Endothelial cell (in vitro differentiated cells): ENCODE measurements around the gene LIG3. TPM values are rescaled to one million over a fixed set of nuclear protein-coding genes. Genes with fewer than 3 reads are reported as not detected.

Source experiments
- DNase-seq: peaks from one replicate; pipeline ENCODE4 v3.0.0; 2021; ENCODE audit warnings: low spot score
- H3K27ac Mint-ChIP-seq: one replicate; pipeline ENCODE4 v1.8.0; 2021; ENCODE audit warnings: mixed read lengths, inconsistent platforms; ENCODE audit not compliant: unreplicated experiment
- H3K27me3 Mint-ChIP-seq: one replicate; pipeline ENCODE4 v1.8.0; 2021; ENCODE audit warnings: mild to moderate bottlenecking, moderate library complexity, mixed read lengths, inconsistent platforms; ENCODE audit not compliant: unreplicated experiment
- H3K36me3 Mint-ChIP-seq: one replicate; pipeline ENCODE4 v1.8.0; 2021; ENCODE audit warnings: mild to moderate bottlenecking, low read depth, mixed read lengths, inconsistent platforms; ENCODE audit not compliant: unreplicated experiment
- H3K4me1 Mint-ChIP-seq: one replicate; pipeline ENCODE4 v1.8.0; 2021; ENCODE audit warnings: mild to moderate bottlenecking, mixed read lengths, inconsistent platforms; ENCODE audit not compliant: unreplicated experiment
- H3K4me3 Mint-ChIP-seq: one replicate; pipeline ENCODE4 v1.8.0; 2021; ENCODE audit warnings: mild to moderate bottlenecking, mixed read lengths, inconsistent platforms; ENCODE audit not compliant: unreplicated experiment
- H3K9me3 Mint-ChIP-seq: one replicate; pipeline ENCODE4 v1.8.0; 2021; ENCODE audit warnings: mixed read lengths, inconsistent platforms; ENCODE audit not compliant: unreplicated experiment
- CTCF ChIP-seq: fragments of 200-600 bp; sonication (generic); IDR thresholded peaks from one replicate; pipeline ENCODE4 v1.5.0; 2021; ENCODE audit warnings: antibody characterized with exemption; ENCODE audit not compliant: unreplicated experiment
- total RNA-seq: library from RNA; stranded (reverse); fragmentation: NEBNext Ultra II Directional; extraction: Animal tissue kit (Norgen Biotek cat#: 25700); gene quantifications from one replicate; pipeline ENCODE4 v1.2.1, GENCODE V29; 2021; ENCODE audit not compliant: unreplicated experiment

The LIG3 gene
- total RNA-seq, 1 donor from 2014 or later: 42.1 TPM

- no peak for DNase-seq
- no peaks in the 10 kb centered on the region for H3K9me3 Mint-ChIP-seq
- peaks cover under 1% of the 10 kb centered on the region for H3K27me3 Mint-ChIP-seq
- no peak overlapping the region for H3K4me3 Mint-ChIP-seq
- peaks cover 27% of the 10 kb centered on the region for H3K36me3 Mint-ChIP-seq
- H3K4me1 Mint-ChIP-seq: peaks cover 5% of the 10 kb centered on the region
- H3K27ac Mint-ChIP-seq: no peak overlapping the region
- TF ChIP-seq CTCF: no peak
These were observed 26.0 kb downstream of the LIG3 start for GRCh38 chr17:35006345-35006744.

DNA sequence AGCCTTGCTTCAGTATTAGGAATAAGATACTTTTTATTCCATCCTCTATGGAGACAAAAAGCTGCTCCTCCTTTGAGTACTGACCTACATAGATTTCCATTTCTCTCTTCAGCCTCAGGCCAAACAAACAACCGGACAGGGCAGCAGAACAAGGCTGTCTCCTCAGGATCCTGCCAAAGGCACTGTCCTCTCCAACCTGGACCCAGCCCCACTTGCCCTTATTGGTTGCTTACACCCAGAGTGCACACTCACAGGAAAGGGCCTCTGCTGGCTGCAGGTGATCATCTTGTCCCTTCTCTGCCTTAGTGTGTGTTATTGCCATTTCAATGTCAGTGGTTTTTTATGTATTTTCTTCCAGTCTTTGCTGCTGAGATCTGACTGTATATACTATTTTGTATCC lies 26.6 kb downstream of the LIG3 start:
- no peak overlapping the region for H3K4me3 Mint-ChIP-seq
- H3K9me3 Mint-ChIP-seq: no peaks in the 10 kb centered on the region
- peaks cover 5% of the 10 kb centered on the region for H3K4me1 Mint-ChIP-seq
- peaks cover 23% of the 10 kb centered on the region for H3K36me3 Mint-ChIP-seq
- TF ChIP-seq CTCF: no peak
- no peaks in the 10 kb centered on the region for H3K27me3 Mint-ChIP-seq
- H3K27ac Mint-ChIP-seq: no peak overlapping the region
- no peak for DNase-seq

GRCh38 chr17:35010093-35010492 lies 29.8 kb downstream of the LIG3 start:
- Mint-ChIP-seq H3K4me1 (peaks cover 5% of the 10 kb centered on the region), H3K27me3 (no peaks in the 10 kb centered on the region), H3K27ac (no peak overlapping the region), H3K9me3 (no peaks in the 10 kb centered on the region), H3K36me3 (peaks cover 7% of the 10 kb centered on the region), H3K4me3 (no peak overlapping the region)
- TF ChIP-seq CTCF: no peak
- no peak for DNase-seq

GRCh38 chr17:35011671-35012216 lies 31.4 kb downstream of the LIG3 start:
- no peak overlapping the region for H3K4me3 Mint-ChIP-seq
- peaks cover 5% of the 10 kb centered on the region for H3K4me1 Mint-ChIP-seq
- H3K27me3 Mint-ChIP-seq: no peaks in the 10 kb centered on the region
- no peak for TF ChIP-seq CTCF
- H3K36me3 Mint-ChIP-seq: peaks cover 7% of the 10 kb centered on the region
- no peaks in the 10 kb centered on the region for H3K9me3 Mint-ChIP-seq
- no peak overlapping the region for H3K27ac Mint-ChIP-seq
- no peak for DNase-seq

DNA sequence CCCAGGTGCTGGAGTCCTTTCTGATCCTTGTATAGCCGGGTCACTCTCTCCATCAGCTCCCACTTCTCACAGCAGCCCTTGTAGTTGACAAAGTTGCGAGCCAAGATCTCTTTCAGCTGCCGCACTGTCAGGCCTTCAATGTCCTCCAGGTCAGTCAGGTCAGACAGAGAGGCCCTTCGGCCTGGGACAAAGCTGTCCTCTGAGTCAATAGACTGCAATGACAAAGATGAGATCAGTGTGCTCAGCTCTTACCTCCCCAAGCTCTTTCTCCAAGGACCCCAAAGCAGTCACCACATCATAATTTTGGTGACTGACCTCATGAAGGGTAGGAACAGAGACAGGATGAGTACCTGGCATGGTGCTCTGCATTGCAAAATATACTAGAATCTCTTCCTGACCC lies 36.1 kb downstream of the LIG3 start:
- H3K9me3 Mint-ChIP-seq: no peaks in the 10 kb centered on the region
- H3K27me3 Mint-ChIP-seq: peaks cover 2% of the 10 kb centered on the region
- H3K36me3 Mint-ChIP-seq: no peaks in the 10 kb centered on the region
- peaks cover under 1% of the 10 kb centered on the region for H3K4me1 Mint-ChIP-seq
- H3K4me3 Mint-ChIP-seq: no peak overlapping the region
- TF ChIP-seq CTCF: no peak
- DNase-seq: no peak
- H3K27ac Mint-ChIP-seq: no peak overlapping the region
